Stimulated activated CD8-positive, alpha-beta memory T cell treated with anti-CD3 and anti-CD28 coated beads, Interleukin-2, amount 100 ng/mL, for 1 hour (primary cell): ENCODE results near the gene TFB1M.

Experiments
- DNase-seq, 2 donors: peaks; one replicate each; pipeline ENCODE4 v3.0.0-alpha.2; 2020; ENCODE audit warnings: low read depth in 2 of 2

Gene TFB1M

GRCh38 chr6:155264693-155265320 lies 49.5 kb downstream of the TFB1M start:
- DNase-seq, result no peak

- DNase-seq, result no peak
Observed at GRCh38 chr6:155263373-155264063, 50.8 kb downstream of the TFB1M start, which contains the start of gene CLDN20. Gene CLDN20 (plus strand): TSS chr6:155264013. CDS start chr6:155275720, 11,707 bp downstream.

GRCh38 chr6:155262655-155263054 lies 51.6 kb downstream of the TFB1M start:
- DNase-seq, result no peak

DNA sequence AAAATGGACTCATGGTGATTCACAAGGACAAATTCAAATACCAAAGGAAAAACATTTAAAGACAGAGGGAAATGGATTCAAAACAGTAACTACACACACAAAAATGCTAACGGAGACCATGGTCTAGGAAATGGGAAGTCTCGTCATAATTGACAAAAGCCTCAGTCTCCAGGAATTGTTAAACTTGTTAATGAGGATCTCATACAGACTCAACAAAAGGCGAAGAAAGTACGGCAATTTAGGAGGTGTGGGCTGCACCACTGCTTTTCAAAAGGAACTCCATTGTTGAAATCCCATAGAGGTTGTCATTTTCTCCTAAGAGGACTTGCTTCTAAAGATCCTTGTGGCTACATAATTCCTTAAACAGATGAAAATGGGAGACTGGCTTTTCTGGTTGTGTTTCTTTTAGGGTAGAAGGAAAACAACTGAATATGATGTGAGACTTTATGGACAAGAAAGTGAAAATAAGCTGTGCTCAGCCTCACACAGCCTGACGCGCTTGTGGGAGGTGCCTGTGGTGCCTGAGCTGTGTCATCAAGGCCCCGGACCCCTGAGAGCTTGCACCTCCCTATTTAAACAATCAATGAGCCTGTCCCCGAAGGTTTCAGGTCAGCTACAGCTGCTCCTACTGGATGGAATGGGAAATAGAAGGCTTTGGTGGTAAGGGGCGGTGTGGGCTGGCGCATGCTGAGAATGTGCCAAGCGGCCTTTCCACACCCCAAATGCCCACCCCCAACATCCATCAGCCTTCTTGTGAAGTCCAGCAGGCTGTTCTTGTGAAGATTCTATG lies 53.0 kb downstream of the TFB1M start:
- DNase-seq, result no peak

DNA sequence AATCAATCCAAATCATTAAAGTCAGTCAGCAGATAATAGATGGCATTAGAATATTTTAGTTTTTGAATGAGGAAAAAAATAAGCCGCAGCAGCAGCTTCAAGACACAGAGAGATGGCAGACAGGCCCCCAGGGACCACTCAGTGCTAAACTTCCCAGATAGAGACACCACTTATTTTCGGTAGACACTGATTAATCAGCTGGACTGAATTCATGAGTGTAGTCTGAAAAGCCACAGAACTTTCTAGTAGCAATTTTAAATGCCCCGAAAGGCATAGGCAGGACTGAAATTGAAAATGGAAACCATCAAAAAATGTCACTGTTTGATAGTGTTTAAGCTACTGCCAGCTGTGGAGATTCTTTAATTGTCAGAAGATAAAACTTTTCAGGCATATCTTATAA lies 53.6 kb downstream of the TFB1M start:
- no peak for DNase-seq

- DNase-seq, result no peak
Observed at GRCh38 chr6:155259897-155260296, 54.4 kb downstream of the TFB1M start.

DNA sequence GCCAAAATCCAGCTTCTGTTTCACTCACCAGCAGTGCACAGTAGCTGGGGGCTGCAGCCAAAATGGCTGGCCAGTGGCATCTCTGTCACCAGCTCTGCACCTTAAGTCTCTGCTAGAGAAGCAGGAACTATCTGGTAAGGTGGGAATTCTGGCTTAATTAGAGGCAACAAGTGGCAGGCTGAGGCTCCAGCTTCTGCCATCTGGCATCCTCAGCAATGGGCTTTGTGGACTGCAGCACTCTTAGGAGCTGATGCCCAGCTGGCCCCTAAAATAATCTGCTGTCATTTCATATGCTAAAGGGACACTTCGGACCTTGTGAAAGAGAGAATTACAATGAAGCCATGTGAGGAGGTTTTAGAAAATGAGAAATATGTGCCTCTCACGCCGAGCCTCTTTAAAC lies 55.1 kb downstream of the TFB1M start:
- no peak for DNase-seq

- DNase-seq, result no peak
Observed at GRCh38 chr6:155257796-155258195, 56.5 kb downstream of the TFB1M start.

DNA sequence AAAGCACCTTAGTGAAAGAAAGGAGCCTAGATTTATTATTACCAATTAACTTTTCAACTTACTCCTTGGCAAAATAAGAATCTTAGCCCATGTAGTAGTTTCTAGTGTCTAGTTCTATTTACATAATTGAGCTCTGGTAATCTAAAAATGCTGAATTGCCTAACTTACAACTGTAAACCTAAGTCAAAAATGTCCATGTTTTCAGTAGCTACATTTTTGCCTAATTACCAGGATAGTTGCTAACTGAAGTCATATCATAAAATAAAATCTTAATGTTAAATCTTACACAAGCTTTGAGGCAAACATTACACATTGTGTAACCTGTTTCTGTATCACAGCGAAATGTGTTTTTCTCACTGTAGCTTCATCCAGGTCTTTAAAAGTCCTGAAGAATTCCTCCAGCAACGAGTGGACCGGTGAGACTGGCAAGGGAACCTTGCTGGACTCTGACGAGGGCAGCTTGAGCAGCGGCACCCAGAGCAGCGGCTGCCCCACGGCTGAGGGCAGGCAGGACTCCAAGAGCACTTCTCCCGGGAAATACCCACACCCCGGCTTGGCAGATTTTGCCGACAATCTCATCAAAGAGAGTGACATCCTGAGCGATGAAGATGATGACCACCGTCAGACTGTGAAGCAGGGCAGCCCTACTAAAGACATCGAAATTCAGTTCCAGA lies 58.0 kb downstream of the TFB1M start:
- no peak for DNase-seq

DNA sequence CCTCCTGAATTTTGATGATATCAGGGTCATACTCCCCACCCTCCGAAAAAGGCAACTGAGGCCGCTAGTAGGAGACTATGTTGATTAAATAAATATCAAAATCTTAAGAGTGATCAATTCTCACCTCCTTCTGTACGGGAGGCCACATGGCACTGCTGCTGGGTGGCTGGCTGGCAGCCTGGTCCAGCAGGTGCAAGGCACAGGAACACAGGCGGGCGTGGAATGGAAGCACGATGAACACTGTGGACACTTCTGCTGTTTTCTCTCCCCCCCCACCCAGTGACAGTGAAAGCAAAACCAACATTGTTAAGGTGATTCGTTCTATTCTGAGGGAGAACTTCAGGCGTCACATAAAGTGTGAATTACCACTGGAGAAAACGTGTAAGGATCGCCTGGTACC lies 60.1 kb downstream of the TFB1M start:
- no peak for DNase-seq

GRCh38 chr6:155253337-155253736 lies 60.9 kb downstream of the TFB1M start:
- DNase-seq, result no peak

GRCh38 chr6:155252581-155252980 lies 61.7 kb downstream of the TFB1M start:
- no peak for DNase-seq

DNA sequence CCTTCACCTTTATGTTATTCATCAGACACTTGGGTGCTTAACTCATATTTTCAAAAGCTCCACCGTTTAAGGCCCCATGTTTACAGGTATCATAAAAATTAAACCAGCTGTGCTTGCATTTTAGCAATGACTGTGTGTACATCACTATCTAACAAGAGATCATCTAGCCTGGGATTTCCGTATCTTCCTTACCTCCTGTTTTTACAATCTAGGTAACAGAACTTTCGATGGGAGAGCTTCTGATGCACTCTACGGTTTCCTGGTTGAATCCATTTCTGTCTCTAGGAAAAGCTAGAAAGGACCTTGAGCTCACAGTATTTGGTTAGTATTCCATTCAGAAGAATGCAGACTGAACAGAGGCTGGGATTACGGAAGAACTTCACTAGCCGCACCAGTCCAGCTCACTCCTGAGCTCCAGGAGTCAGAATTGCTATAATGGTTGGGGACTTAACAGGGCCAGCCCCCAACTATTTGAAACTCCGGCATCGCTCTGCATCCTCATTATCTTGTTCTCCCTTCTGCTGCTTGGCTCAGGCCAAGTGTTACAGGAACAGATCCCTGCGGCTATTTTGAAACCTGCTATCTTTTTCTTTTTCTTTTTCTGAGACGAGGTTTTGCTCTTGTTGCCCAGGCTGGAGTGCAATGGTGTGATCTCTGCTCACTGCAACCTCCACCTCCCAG lies 63.4 kb downstream of the TFB1M start:
- DNase-seq, result no peak

GRCh38 chr6:155248008-155249001 lies 66.0 kb downstream of the TFB1M start:
- peak in 1 of 2 donors; percentile 3 for DNase-seq

- no peak for DNase-seq
Observed at GRCh38 chr6:155247618-155248007, 66.7 kb downstream of the TFB1M start.

DNA sequence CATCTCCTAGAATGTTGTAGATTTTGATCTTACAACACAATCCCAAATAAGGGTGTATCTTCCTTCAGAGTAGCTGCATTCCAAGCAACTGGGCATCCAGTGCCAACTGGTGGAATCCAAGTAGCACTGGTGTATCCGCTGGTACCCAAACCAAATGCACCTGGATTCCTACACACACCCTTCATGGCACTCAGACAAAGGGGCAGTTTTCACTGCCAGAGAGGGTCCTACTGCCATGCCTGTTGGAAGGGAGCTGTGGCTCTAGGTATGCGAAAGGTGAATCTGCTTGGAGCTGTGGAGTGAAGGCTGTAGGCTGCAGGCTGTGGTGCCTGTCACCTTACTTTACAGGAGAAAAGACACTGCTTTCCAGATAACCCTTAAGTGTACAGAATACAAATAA lies 67.5 kb downstream of the TFB1M start:
- DNase-seq, result no peak

DNA sequence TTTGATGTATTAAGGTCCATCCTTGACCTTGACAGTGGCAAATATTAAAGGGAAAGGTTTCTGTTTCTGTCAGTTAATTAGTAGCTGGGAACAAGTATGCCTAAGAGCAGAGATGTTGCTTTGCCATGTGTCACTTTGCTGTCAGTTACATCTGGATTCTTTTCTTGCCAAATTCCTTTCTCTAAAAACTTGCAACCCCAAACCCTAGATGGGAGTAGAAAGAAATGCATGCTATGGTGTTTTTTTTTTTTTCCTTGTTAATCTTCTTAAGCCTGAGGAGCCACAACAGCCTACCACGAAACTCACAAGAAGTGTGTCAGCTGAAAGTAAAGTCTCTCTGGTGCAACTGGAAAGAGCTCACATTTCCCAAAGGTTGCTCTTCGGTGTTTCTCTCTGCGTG lies 68.5 kb downstream of the TFB1M start:
- no peak for DNase-seq

DNA sequence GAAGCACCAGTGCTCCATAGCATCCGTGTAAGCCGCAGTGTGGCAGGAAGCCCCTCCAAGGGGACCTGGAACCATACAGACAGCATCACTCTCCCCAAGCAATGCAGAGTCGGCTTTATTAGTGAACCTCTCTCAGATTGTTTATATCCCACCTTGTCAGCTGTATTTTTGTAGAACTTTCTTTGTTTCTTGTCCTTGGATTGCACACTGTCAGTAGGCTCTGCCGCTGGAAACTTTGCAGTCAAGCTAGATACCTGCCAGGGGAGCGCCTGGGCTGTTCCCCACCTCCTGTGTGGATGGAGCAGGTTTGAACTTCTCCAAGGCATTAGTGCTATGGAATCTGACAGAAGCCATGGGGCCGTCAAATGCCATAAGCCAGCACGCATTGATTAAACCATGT lies 69.1 kb downstream of the TFB1M start:
- DNase-seq, result no peak

DNA sequence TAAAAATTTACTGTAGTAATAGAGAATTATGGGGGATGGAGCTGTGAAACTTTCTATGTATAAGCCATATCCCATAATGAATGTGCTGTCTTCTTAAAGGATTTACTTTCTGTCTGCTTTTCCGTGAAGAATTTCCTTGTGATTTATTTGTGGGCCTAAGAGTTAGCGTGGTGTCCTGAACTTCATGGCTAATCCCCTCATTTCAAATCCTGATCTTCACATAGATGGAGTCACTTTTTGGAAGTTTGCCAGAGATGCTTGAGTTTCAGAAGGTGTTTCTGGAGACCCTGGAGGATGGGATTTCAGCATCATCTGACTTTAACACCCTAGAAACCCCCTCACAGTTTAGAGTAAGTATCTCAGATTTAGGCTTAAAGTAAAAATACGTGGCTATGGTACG lies 69.8 kb downstream of the TFB1M start:
- no peak for DNase-seq

DNA sequence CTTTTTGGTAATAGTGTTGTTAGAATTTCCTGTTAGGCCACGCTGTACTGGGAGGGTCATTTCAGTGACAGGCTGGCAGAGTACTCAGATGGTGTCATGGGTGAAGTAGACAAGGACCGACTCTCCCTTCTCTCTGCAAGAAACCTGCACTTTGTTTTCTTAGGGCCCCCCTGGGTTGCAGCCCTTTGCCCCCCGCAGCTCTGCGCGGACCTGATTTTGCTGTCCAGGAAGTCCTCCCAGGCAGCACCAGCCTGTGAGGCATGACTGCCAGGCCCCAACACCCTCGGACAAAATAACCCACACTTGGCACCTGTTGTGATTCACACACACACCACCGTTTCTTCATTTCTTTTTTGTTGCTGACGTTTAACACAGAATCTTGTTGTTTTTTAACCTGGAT lies 72.3 kb downstream of the TFB1M start:
- DNase-seq, result no peak
